HG02763 (cell line): ENCODE data around the gene PDP2.
"Not testable (repeated sequence)": the region's sequence is repeated elsewhere in the genome, so short reads cannot be mapped to it uniquely, and the experiment has no call there.

Experiments used
- ATAC-seq: cut with Tn5 transposase; IDR thresholded peaks from one replicate; pipeline ENCODE4 v1.9.1; 2021; ENCODE audit warnings: mild to moderate bottlenecking, moderate library complexity; ENCODE audit not compliant: unreplicated experiment

The PDP2 gene

GRCh38 chr16:66934138-66934838, 54.0 kb downstream of the PDP2 start, which contains the start of gene CIAO2B:
Gene CIAO2B (minus strand): TSS chr16:66934402. CDS start chr16:66934364, 38 bp downstream.
- peak; percentile 82 for ATAC-seq

DNA sequence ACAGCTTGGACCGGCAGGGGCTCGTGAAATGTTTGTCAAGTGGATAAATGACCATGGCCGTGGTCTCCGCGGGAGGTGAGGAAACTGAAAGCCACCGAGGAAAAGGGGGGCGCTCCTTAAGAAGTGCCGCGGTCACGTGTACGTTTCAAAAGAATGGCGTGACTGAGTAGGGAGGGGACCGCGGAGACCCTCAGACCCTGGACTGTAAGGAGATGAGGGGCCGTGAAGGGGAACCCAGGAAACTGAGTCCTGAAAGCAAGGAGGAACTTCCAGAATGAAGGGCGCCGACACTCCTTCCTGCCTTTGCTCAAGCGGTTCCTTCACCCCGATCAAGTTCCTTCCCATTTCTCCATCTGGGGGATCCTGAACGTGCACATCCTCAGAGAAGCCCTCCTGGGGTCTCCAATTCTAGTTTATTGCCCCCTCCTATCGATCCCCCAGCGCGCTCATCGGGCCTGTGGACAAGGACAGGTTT, 54.6 kb downstream of the PDP2 start:
- ATAC-seq, result not testable (repeated sequence)

GRCh38 chr16:66935314-66936011, 55.1 kb downstream of the PDP2 start, which contains the start of gene CES2:
Gene CES2 (plus strand): TSS chr16:66935516. CDS start chr16:66935636, 120 bp downstream.
- no peak for ATAC-seq

GRCh38 chr16:66936462-66936861, 56.1 kb downstream of the PDP2 start:
- no peak for ATAC-seq

DNA sequence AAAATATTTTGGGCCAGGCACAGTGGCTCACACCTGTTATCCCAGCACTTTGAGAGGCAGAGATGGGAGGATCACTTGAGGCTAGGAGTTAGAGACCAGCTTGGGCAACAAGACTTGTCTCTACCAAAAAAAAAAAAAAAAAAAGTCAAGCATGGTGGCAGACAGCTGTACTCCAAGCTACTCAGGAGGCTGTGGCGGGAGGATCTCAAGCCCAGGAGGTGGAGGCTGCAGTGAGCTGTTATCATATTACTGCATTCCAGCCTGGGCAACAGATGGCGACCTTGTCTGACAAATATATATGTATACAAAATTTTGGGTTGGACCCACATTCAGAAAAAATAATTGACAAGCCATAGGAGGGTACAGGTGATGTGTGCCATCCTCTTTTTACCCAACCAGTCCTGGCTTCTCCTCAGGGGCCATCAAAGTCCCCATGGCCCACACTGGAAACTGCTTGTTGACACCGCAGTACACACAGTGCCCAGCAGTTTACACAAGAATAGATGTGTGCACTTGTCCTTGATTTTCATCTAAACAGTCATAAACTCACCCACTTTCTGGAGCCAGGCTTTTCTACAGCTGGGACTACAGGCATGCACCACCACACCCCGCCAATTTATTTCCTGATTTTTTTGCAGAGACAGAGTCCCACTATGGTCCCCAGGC, 56.7 kb downstream of the PDP2 start:
- ATAC-seq, result no peak

GRCh38 chr16:66937725-66938337, 57.5 kb downstream of the PDP2 start:
- no peak for ATAC-seq

- ATAC-seq, result no peak
Observed at GRCh38 chr16:66939366-66939765, 59.1 kb downstream of the PDP2 start.

DNA sequence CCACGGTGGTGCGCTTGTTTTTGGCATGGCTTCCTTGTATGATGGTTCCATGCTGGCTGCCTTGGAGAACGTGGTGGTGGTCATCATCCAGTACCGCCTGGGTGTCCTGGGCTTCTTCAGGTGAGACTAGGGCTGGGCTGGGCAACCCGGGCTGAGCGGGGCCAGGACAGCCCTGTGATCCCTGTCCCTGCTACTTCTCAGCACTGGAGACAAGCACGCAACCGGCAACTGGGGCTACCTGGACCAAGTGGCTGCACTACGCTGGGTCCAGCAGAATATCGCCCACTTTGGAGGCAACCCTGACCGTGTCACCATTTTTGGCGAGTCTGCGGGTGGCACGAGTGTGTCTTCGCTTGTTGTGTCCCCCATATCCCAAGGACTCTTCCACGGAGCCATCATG, 59.9 kb downstream of the PDP2 start:
- ATAC-seq, result no peak
